ENCODE measurements around the gene SPAG16.
"Not testable (repeated sequence)": the region's sequence is repeated elsewhere in the genome, so short reads cannot be mapped to it uniquely, and the experiment has no call there.

The SPAG16 gene

GRCh38 chr2:213703406-213704098, 419.3 kb downstream of the SPAG16 start:
- H3K27me3 Mint-ChIP-seq: no peaks in the 10 kb centered on the region
- no peak for ATAC-seq (replicated peaks; ENCODE audit: extremely low read depth, poor library complexity, severe bottlenecking)
- H3K4me3 Mint-ChIP-seq: no peak overlapping the region

GRCh38 chr2:213710164-213710563, 425.9 kb downstream of the SPAG16 start:
- ATAC-seq (replicated peaks; ENCODE audit: extremely low read depth, poor library complexity, severe bottlenecking) (no peak), DNase-seq (ENCODE audit: low spot score in 2 of 2) (no peak)
- no peaks in the 10 kb centered on the region for H3K36me3 Mint-ChIP-seq (ENCODE audit: insufficient read depth)
- no peak overlapping the region for H3K27ac Mint-ChIP-seq (ENCODE audit: low read depth)
- peaks cover 1% of the 10 kb centered on the region for H3K9me3 Mint-ChIP-seq
- no peaks in the 10 kb centered on the region for H3K27me3 Mint-ChIP-seq
- no peaks in the 10 kb centered on the region for H3K4me1 Mint-ChIP-seq
- no peak overlapping the region for H3K4me3 Mint-ChIP-seq

More at GRCh38 chr2:213703406-213704098, 419.3 kb downstream of the SPAG16 start:
- no peaks in the 10 kb centered on the region for H3K4me1 Mint-ChIP-seq
- H3K9me3 Mint-ChIP-seq: peaks cover 14% of the 10 kb centered on the region
- no peak overlapping the region for H3K27ac Mint-ChIP-seq (ENCODE audit: low read depth)
- no peak for DNase-seq (ENCODE audit: low spot score in 2 of 2)
- no peaks in the 10 kb centered on the region for H3K36me3 Mint-ChIP-seq (ENCODE audit: insufficient read depth)

- not testable (repeated sequence) for ATAC-seq (replicated peaks; ENCODE audit: extremely low read depth, poor library complexity, severe bottlenecking); H3K27ac Mint-ChIP-seq (ENCODE audit: low read depth); H3K36me3 Mint-ChIP-seq (ENCODE audit: insufficient read depth); H3K4me3 Mint-ChIP-seq; H3K27me3 Mint-ChIP-seq; H3K4me1 Mint-ChIP-seq; DNase-seq (ENCODE audit: low spot score in 2 of 2)
- peaks cover 11% of the 10 kb centered on the region for H3K9me3 Mint-ChIP-seq
These were observed 434.1 kb downstream of the SPAG16 start for GRCh38 chr2:213718411-213718810.

- Mint-ChIP-seq H3K4me1 (no peaks in the 10 kb centered on the region), H3K4me3 (no peak overlapping the region), H3K27me3 (no peaks in the 10 kb centered on the region), H3K9me3 (peaks cover 11% of the 10 kb centered on the region), H3K27ac (ENCODE audit: low read depth) (no peak overlapping the region), H3K36me3 (ENCODE audit: insufficient read depth) (no peaks in the 10 kb centered on the region)
- no peak for ATAC-seq (replicated peaks; ENCODE audit: extremely low read depth, poor library complexity, severe bottlenecking)
- no peak for DNase-seq (ENCODE audit: low spot score in 2 of 2)
These were observed 438.3 kb downstream of the SPAG16 start for GRCh38 chr2:213722565-213722964.

GRCh38 chr2:213723041-213723560, 438.8 kb downstream of the SPAG16 start:
- DNase-seq (ENCODE audit: low spot score in 2 of 2) (no peak), ATAC-seq (replicated peaks; ENCODE audit: extremely low read depth, poor library complexity, severe bottlenecking) (no peak)
- no peak overlapping the region for H3K4me3 Mint-ChIP-seq
- no peaks in the 10 kb centered on the region for H3K4me1 Mint-ChIP-seq
- H3K36me3 Mint-ChIP-seq (ENCODE audit: insufficient read depth): no peaks in the 10 kb centered on the region
- H3K9me3 Mint-ChIP-seq: peaks cover 11% of the 10 kb centered on the region
- no peaks in the 10 kb centered on the region for H3K27me3 Mint-ChIP-seq
- no peak overlapping the region for H3K27ac Mint-ChIP-seq (ENCODE audit: low read depth)

- H3K9me3 Mint-ChIP-seq: peaks cover 11% of the 10 kb centered on the region
- no peak overlapping the region for H3K27ac Mint-ChIP-seq (ENCODE audit: low read depth)
- no peak overlapping the region for H3K4me3 Mint-ChIP-seq
- H3K27me3 Mint-ChIP-seq: no peaks in the 10 kb centered on the region
- DNase-seq (ENCODE audit: low spot score in 2 of 2) (no peak), ATAC-seq (replicated peaks; ENCODE audit: extremely low read depth, poor library complexity, severe bottlenecking) (no peak)
- no peaks in the 10 kb centered on the region for H3K4me1 Mint-ChIP-seq
- H3K36me3 Mint-ChIP-seq (ENCODE audit: insufficient read depth): no peaks in the 10 kb centered on the region
These were observed 439.4 kb downstream of the SPAG16 start for GRCh38 chr2:213723707-213724106.

- Mint-ChIP-seq H3K9me3 (peaks cover 11% of the 10 kb centered on the region), H3K27ac (ENCODE audit: low read depth) (no peak overlapping the region), H3K4me1 (no peaks in the 10 kb centered on the region), H3K36me3 (ENCODE audit: insufficient read depth) (no peaks in the 10 kb centered on the region), H3K27me3 (no peaks in the 10 kb centered on the region), H3K4me3 (no peak overlapping the region)
- no peak for ATAC-seq (replicated peaks; ENCODE audit: extremely low read depth, poor library complexity, severe bottlenecking)
- no peak for DNase-seq (ENCODE audit: low spot score in 2 of 2)
These were observed 441.8 kb downstream of the SPAG16 start for GRCh38 chr2:213726101-213726500.

GRCh38 chr2:213733893-213734292, 449.6 kb downstream of the SPAG16 start:
- H3K27me3 Mint-ChIP-seq: no peaks in the 10 kb centered on the region
- H3K27ac Mint-ChIP-seq (ENCODE audit: low read depth): no peak overlapping the region
- no peaks in the 10 kb centered on the region for H3K36me3 Mint-ChIP-seq (ENCODE audit: insufficient read depth)
- H3K4me1 Mint-ChIP-seq: no peaks in the 10 kb centered on the region
- H3K9me3 Mint-ChIP-seq: no peaks in the 10 kb centered on the region
- DNase-seq (ENCODE audit: low spot score in 2 of 2): no peak
- ATAC-seq (replicated peaks; ENCODE audit: extremely low read depth, poor library complexity, severe bottlenecking): no peak
- no peak overlapping the region for H3K4me3 Mint-ChIP-seq

- H3K4me1 Mint-ChIP-seq: no peaks in the 10 kb centered on the region
- H3K9me3 Mint-ChIP-seq: peaks cover 6% of the 10 kb centered on the region
- ATAC-seq (replicated peaks; ENCODE audit: extremely low read depth, poor library complexity, severe bottlenecking) (no peak), DNase-seq (ENCODE audit: low spot score in 2 of 2) (no peak)
- H3K36me3 Mint-ChIP-seq (ENCODE audit: insufficient read depth): no peaks in the 10 kb centered on the region
- H3K27me3 Mint-ChIP-seq: no peaks in the 10 kb centered on the region
- H3K27ac Mint-ChIP-seq (ENCODE audit: low read depth): no peak overlapping the region
- H3K4me3 Mint-ChIP-seq: no peak overlapping the region
These were observed 456.2 kb downstream of the SPAG16 start for GRCh38 chr2:213740453-213740852.

- ATAC-seq (replicated peaks; ENCODE audit: extremely low read depth, poor library complexity, severe bottlenecking) (no peak), DNase-seq (ENCODE audit: low spot score in 2 of 2) (no peak)
- peaks cover 2% of the 10 kb centered on the region for H3K36me3 Mint-ChIP-seq (ENCODE audit: insufficient read depth)
- no peaks in the 10 kb centered on the region for H3K4me1 Mint-ChIP-seq
- H3K27ac Mint-ChIP-seq (ENCODE audit: low read depth): no peak overlapping the region
- H3K4me3 Mint-ChIP-seq: no peak overlapping the region
- H3K9me3 Mint-ChIP-seq: peaks cover 6% of the 10 kb centered on the region
- H3K27me3 Mint-ChIP-seq: no peaks in the 10 kb centered on the region
These were observed 467.2 kb downstream of the SPAG16 start for GRCh38 chr2:213751446-213751845.

- Mint-ChIP-seq H3K4me3 (no peak overlapping the region), H3K27me3 (no peaks in the 10 kb centered on the region), H3K4me1 (no peaks in the 10 kb centered on the region), H3K36me3 (ENCODE audit: insufficient read depth) (peaks cover 2% of the 10 kb centered on the region), H3K9me3 (peaks cover 6% of the 10 kb centered on the region), H3K27ac (ENCODE audit: low read depth) (no peak overlapping the region)
- ATAC-seq (replicated peaks; ENCODE audit: extremely low read depth, poor library complexity, severe bottlenecking) (no peak), DNase-seq (ENCODE audit: low spot score in 2 of 2) (no peak)
These were observed 468.3 kb downstream of the SPAG16 start for GRCh38 chr2:213752575-213752974.

- Mint-ChIP-seq H3K27ac (ENCODE audit: low read depth) (no peak overlapping the region), H3K4me1 (no peaks in the 10 kb centered on the region), H3K9me3 (peaks cover 2% of the 10 kb centered on the region), H3K4me3 (no peak overlapping the region), H3K27me3 (no peaks in the 10 kb centered on the region), H3K36me3 (ENCODE audit: insufficient read depth) (peaks cover 3% of the 10 kb centered on the region)
- ATAC-seq (replicated peaks; ENCODE audit: extremely low read depth, poor library complexity, severe bottlenecking) (no peak), DNase-seq (ENCODE audit: low spot score in 2 of 2) (no peak)
These were observed 473.3 kb downstream of the SPAG16 start for GRCh38 chr2:213757525-213757924.

- Mint-ChIP-seq H3K27ac (ENCODE audit: low read depth) (no peak overlapping the region), H3K4me3 (no peak overlapping the region), H3K27me3 (no peaks in the 10 kb centered on the region), H3K9me3 (no peaks in the 10 kb centered on the region), H3K4me1 (no peaks in the 10 kb centered on the region), H3K36me3 (ENCODE audit: insufficient read depth) (peaks cover 2% of the 10 kb centered on the region)
- no peak for ATAC-seq (replicated peaks; ENCODE audit: extremely low read depth, poor library complexity, severe bottlenecking)
- no peak for DNase-seq (ENCODE audit: low spot score in 2 of 2)
These were observed 479.1 kb downstream of the SPAG16 start for GRCh38 chr2:213763354-213763753.
